ENCODE measurements around the gene UBE2D1. TPM values are rescaled to one million over a fixed set of nuclear protein-coding genes. Genes with fewer than 3 reads are reported as not detected.

UBE2D1 gene
- total RNA-seq, 6 experiments from 2014 or later, result 3.1 to 11.9 (median 6.6) TPM

DNA sequence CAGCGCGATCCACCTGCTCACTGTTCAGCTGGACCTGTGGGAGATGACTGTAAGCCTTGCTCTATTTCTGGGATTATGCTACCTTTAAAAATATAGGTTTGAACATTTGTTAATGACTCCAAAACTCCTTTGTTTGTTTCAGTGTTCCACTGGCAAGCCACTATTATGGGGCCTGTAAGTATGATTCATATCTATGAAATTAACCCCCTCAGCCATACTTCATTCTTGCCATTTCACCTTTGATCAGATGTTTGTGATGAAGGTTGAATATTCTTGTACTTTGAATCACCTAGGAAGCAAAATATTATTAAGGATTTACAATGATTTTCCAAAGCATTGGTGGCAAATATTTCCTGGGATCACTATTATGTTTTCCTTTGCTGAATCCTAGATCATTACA, 26.5 kb downstream of the UBE2D1 start:
- 100% methylated on average over 2 of the region's 2 CpGs for WGBS (ENCODE audit: insufficient coverage, low coverage, low lambda C conversion rate, missing lambda C conversion rate)
- Histone ChIP-seq H3K4me3 (no peak overlapping the region), H3K36me3 (no peaks in the 10 kb centered on the region), H3K27me3 (no peaks in the 10 kb centered on the region), H3K4me1 (no peaks in the 10 kb centered on the region), H3K27ac (no peak overlapping the region), H3K9me3 (no peaks in the 10 kb centered on the region)
- TF ChIP-seq POLR2A (IDR thresholded peaks at IDR 0.05), result no peak
- TF ChIP-seq, protein P1, sequence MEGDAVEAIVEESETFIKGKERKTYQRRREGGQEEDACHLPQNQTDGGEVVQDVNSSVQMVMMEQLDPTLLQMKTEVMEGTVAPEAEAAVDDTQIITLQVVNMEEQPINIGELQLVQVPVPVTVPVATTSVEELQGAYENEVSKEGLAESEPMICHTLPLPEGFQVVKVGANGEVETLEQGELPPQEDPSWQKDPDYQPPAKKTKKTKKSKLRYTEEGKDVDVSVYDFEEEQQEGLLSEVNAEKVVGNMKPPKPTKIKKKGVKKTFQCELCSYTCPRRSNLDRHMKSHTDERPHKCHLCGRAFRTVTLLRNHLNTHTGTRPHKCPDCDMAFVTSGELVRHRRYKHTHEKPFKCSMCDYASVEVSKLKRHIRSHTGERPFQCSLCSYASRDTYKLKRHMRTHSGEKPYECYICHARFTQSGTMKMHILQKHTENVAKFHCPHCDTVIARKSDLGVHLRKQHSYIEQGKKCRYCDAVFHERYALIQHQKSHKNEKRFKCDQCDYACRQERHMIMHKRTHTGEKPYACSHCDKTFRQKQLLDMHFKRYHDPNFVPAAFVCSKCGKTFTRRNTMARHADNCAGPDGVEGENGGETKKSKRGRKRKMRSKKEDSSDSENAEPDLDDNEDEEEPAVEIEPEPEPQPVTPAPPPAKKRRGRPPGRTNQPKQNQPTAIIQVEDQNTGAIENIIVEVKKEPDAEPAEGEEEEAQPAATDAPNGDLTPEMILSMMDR (IDR thresholded peaks at IDR 0.05), result no peak
- DNase-seq (no peak), ATAC-seq (no peak)
- intact Hi-C loops (cut with DNase I), result no loop called here

DNA sequence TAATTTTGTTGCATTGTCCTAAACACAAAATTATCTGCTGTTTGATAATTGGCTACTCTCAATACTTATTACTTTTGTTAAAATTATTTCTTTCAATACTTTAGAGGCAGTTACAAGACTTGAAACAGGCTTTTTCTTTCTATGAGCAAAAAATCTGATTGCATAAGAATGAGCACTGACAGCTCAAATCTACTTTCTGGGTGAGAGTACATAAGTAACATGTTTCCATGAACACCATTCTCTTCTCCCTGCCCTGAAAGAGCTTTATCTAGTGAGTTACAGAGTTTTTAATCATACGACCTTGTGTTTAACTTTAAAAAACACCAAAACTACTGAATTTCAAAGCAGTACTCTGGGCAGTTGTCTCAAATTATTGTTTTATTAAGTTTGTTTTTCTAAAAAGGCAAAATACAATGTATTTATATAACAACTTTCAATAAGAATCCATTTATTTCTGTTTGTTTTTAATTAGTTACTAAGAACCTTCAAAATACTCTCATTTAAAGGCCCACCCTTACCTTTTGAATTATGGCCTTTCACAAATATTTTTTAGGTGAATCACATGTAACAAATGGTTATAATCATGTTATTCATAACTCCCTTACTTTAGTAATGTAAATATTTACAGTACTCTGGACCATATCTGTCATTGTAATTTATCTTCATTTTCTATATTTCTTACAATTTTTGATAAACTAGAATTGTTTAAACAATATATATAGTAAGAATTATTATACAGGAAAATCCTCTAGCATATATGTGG, 27.4 kb downstream of the UBE2D1 start:
- H3K27me3 ChIP-seq, result no peaks in the 10 kb centered on the region
- 57% methylated on average over 1 of the region's 1 CpG for WGBS (ENCODE audit: insufficient coverage, low coverage, low lambda C conversion rate, missing lambda C conversion rate)
- no peak for TF ChIP-seq POLR2A (IDR thresholded peaks at IDR 0.05)
- TF ChIP-seq, protein P1 (IDR thresholded peaks at IDR 0.05), result no peak
- no peak overlapping the region for H3K27ac ChIP-seq
- no peak overlapping the region for H3K4me3 ChIP-seq
- intact Hi-C loops (cut with DNase I), result no loop called here
- H3K4me1 ChIP-seq, result no peaks in the 10 kb centered on the region
- no peak for DNase-seq
- no peaks in the 10 kb centered on the region for H3K36me3 ChIP-seq
- no peaks in the 10 kb centered on the region for H3K9me3 ChIP-seq
- no peak for ATAC-seq

DNA sequence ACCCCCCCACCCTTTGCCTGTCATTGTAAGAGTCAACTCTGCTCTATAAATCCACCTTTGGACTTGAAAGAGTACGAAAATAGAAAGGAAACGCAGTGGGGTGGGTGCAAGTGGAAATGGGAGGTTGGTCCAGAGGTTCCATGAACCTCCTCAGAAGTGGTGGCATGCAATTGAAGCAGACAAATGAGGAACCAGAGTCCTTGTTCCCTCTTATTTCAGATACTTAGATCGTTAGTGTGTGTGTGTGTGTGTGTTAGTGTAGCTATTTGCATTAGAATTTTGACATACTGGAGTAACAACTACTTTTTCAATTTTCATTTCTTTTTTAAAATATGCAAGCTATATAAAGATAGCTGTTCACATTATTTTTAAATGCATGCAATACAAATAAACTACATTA, 32.3 kb downstream of the UBE2D1 start:
- DNase-seq (no peak), ATAC-seq (no peak)
- no peaks in the 10 kb centered on the region for H3K4me1 ChIP-seq
- TF ChIP-seq, protein P1 (IDR thresholded peaks at IDR 0.05), result no peak
- no peak for TF ChIP-seq POLR2A (IDR thresholded peaks at IDR 0.05)
- intact Hi-C loops (cut with DNase I), result no loop called here
- 85% methylated on average over 3 of the region's 3 CpGs for WGBS (ENCODE audit: insufficient coverage, low coverage, low lambda C conversion rate, missing lambda C conversion rate)
- H3K4me3 ChIP-seq, result no peak overlapping the region
- no peak overlapping the region for H3K27ac ChIP-seq
- no peaks in the 10 kb centered on the region for H3K27me3 ChIP-seq
- H3K9me3 ChIP-seq, result no peaks in the 10 kb centered on the region
- no peaks in the 10 kb centered on the region for H3K36me3 ChIP-seq

DNA sequence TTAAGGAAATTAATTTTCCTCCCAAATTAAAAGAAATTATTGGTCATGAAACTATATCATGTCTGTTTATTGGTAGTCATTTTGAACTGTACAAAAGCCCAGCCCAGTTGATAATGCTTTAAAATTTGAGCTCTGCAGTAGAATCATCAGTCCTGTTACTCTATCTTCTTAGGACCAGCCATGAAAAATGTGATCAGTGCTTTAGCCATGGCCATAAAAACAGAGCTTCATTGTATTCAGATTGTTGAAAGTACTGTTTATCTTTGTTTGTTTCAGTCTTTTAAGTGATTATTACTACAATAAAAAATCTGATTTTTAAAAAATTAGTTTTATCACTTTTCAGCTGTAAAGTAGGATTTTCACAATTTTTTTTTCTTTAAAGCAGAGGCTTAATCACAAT, 36.7 kb downstream of the UBE2D1 start:
- H3K27ac ChIP-seq, result no peak overlapping the region
- DNase-seq, result no peak
- TF ChIP-seq POLR2A (IDR thresholded peaks at IDR 0.05), result no peak
- TF ChIP-seq, protein P1 (IDR thresholded peaks at IDR 0.05), result no peak
- H3K36me3 ChIP-seq, result no peaks in the 10 kb centered on the region
- no peak overlapping the region for H3K4me3 ChIP-seq
- no peaks in the 10 kb centered on the region for H3K27me3 ChIP-seq
- ATAC-seq, result no peak
- no peaks in the 10 kb centered on the region for H3K9me3 ChIP-seq
- intact Hi-C loops (cut with DNase I), result no loop called here
- no peaks in the 10 kb centered on the region for H3K4me1 ChIP-seq

Data from right lobe of liver (tissue), 6 donors.